ENCODE results near the gene BRME1. TPM values are rescaled to one million over a fixed set of nuclear protein-coding genes. Genes with fewer than 3 reads are reported as not detected.

BRME1 gene
- total RNA-seq, 1 donor from 2014 or later = 0.49 TPM

DNA sequence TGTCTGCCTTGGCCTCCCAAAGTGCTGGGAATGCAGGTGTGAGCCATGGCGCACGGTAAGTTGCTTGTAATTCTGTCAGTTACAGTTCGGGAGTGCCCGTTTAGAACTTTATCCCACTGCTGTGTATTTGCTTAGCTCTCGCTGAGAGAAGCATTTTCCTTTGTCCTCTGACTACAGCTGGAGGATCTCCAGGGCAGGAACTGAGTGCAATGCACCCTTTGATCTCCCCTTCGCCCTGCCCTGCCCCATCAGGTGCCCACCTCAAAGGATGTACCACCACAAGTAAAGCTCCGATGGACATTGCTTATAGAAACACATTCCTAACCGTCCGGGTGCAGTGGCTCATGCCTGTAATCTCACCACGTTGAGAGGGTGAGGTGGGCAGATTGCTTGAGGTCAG, 6.5 kb downstream of the BRME1 start:
- H3K36me3 Mint-ChIP-seq = no peaks in the 10 kb centered on the region
- no peaks in the 10 kb centered on the region for H3F3A ChIP-seq (ENCODE audit: low read depth)
- peaks cover 2% of the 10 kb centered on the region for H3K4me1 Mint-ChIP-seq
- H3K4me1 ChIP-seq = no peaks in the 10 kb centered on the region
- H3K27me3 Mint-ChIP-seq (ENCODE audit: insufficient read depth, low read depth) = peaks cover 5% of the 10 kb centered on the region
- H3K79me2 ChIP-seq (ENCODE audit: low read depth) = no peaks in the 10 kb centered on the region
- no peak overlapping the region for H2AFZ ChIP-seq (replicated peaks)
- H3K27ac ChIP-seq = no peak overlapping the region
- no peak overlapping the region for H3K4me3 Mint-ChIP-seq
- H3K4me3 ChIP-seq = no peak overlapping the region
- H3K9ac ChIP-seq = no peak overlapping the region
- DNase-seq (ENCODE audit: low spot score) = no peak
- no peak overlapping the region for H3K4me2 ChIP-seq
- no peaks in the 10 kb centered on the region for H3K27me3 ChIP-seq
- H3K36me3 ChIP-seq = no peaks in the 10 kb centered on the region
- TF ChIP-seq EZH2 (IDR thresholded peaks at IDR 0.05) = no peak
- no peaks in the 10 kb centered on the region for H4K20me1 ChIP-seq (ENCODE audit: low read depth)
- no peak overlapping the region for H3K27ac Mint-ChIP-seq
- no peaks in the 10 kb centered on the region for H3K9me3 ChIP-seq (ENCODE audit: low read depth)
- H3K9me3 Mint-ChIP-seq = no peaks in the 10 kb centered on the region

GRCh38 chr19:13896227-13896626, 9.7 kb downstream of the BRME1 start:
- Histone ChIP-seq H3K79me2 (ENCODE audit: low read depth) (no peaks in the 10 kb centered on the region), H3K4me3 (no peak overlapping the region), H3K9me3 (ENCODE audit: low read depth) (no peaks in the 10 kb centered on the region), H3K27ac (no peak overlapping the region), H4K20me1 (ENCODE audit: low read depth) (no peaks in the 10 kb centered on the region), H3K4me2 (no peak overlapping the region), H3K27me3 (no peaks in the 10 kb centered on the region), H3K4me1 (no peaks in the 10 kb centered on the region), H3F3A (ENCODE audit: low read depth) (no peaks in the 10 kb centered on the region), H3K36me3 (no peaks in the 10 kb centered on the region), H2AFZ (replicated peaks) (no peak overlapping the region), H3K9ac (no peak overlapping the region)
- no peak for DNase-seq (ENCODE audit: low spot score)
- TF ChIP-seq, protein P1, sequence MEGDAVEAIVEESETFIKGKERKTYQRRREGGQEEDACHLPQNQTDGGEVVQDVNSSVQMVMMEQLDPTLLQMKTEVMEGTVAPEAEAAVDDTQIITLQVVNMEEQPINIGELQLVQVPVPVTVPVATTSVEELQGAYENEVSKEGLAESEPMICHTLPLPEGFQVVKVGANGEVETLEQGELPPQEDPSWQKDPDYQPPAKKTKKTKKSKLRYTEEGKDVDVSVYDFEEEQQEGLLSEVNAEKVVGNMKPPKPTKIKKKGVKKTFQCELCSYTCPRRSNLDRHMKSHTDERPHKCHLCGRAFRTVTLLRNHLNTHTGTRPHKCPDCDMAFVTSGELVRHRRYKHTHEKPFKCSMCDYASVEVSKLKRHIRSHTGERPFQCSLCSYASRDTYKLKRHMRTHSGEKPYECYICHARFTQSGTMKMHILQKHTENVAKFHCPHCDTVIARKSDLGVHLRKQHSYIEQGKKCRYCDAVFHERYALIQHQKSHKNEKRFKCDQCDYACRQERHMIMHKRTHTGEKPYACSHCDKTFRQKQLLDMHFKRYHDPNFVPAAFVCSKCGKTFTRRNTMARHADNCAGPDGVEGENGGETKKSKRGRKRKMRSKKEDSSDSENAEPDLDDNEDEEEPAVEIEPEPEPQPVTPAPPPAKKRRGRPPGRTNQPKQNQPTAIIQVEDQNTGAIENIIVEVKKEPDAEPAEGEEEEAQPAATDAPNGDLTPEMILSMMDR (IDR thresholded peaks at IDR 0.05) = no peak
- no peak for TF ChIP-seq EZH2phosphoT487 (IDR thresholded peaks at IDR 0.05)
- no peak for TF ChIP-seq EZH2 (IDR thresholded peaks at IDR 0.05)
- Mint-ChIP-seq H3K4me1 (peaks cover 2% of the 10 kb centered on the region), H3K36me3 (no peaks in the 10 kb centered on the region), H3K27me3 (ENCODE audit: insufficient read depth, low read depth) (peaks cover 5% of the 10 kb centered on the region), H3K4me3 (no peak overlapping the region), H3K27ac (no peak overlapping the region), H3K9me3 (no peaks in the 10 kb centered on the region)

- DNase-seq (ENCODE audit: low spot score) = no peak
- Histone ChIP-seq H3K9me3 (ENCODE audit: low read depth) (no peaks in the 10 kb centered on the region), H3K27ac (no peak overlapping the region), H3K4me1 (no peaks in the 10 kb centered on the region), H3K4me2 (no peak overlapping the region), H2AFZ (replicated peaks) (no peak overlapping the region), H3K36me3 (no peaks in the 10 kb centered on the region), H3K4me3 (no peak overlapping the region), H3K9ac (no peak overlapping the region), H3F3A (ENCODE audit: low read depth) (no peaks in the 10 kb centered on the region), H3K27me3 (no peaks in the 10 kb centered on the region), H4K20me1 (ENCODE audit: low read depth) (no peaks in the 10 kb centered on the region), H3K79me2 (ENCODE audit: low read depth) (no peaks in the 10 kb centered on the region)
- Mint-ChIP-seq H3K27ac (no peak overlapping the region), H3K4me1 (peaks cover 1% of the 10 kb centered on the region), H3K36me3 (peaks cover 1% of the 10 kb centered on the region), H3K9me3 (no peaks in the 10 kb centered on the region), H3K27me3 (ENCODE audit: insufficient read depth, low read depth) (peaks cover 2% of the 10 kb centered on the region), H3K4me3 (no peak overlapping the region)
- TF ChIP-seq, protein P1 (IDR thresholded peaks at IDR 0.05) = no peak
- no peak for TF ChIP-seq EZH2 (IDR thresholded peaks at IDR 0.05)
- TF ChIP-seq EZH2phosphoT487 (IDR thresholded peaks at IDR 0.05) = no peak
These were observed 11.4 kb downstream of the BRME1 start for GRCh38 chr19:13894552-13894951.

DNA sequence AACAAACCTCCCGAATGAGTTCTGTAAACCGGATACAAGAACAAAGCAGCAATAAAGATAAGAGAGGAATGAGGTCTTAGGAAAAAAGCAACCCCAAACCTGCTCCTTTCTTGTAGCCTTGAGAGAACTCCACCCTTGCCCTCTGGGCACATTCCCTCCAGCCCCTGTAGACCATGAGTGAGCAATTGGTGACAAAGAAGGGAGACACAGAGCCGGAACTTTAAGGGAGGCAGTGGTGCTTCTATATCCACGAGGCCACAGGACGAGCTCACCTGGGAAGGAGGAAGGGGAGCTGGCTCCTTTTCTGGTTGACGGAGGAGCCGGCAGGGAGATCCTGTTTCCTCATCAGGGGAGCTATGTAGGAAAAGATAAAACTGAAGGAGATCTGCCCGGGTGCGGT, 13.0 kb downstream of the BRME1 start:
- TF ChIP-seq, protein P1 (IDR thresholded peaks at IDR 0.05) = no peak
- TF ChIP-seq EZH2phosphoT487 (IDR thresholded peaks at IDR 0.05) (no peak), EZH2 (IDR thresholded peaks at IDR 0.05) (no peak)
- H3K9me3 Mint-ChIP-seq = no peaks in the 10 kb centered on the region
- no peaks in the 10 kb centered on the region for H3F3A ChIP-seq (ENCODE audit: low read depth)
- DNase-seq (ENCODE audit: low spot score) = no peak
- no peaks in the 10 kb centered on the region for H3K9me3 ChIP-seq (ENCODE audit: low read depth)
- no peak overlapping the region for H3K27ac Mint-ChIP-seq
- peaks cover 1% of the 10 kb centered on the region for H3K36me3 Mint-ChIP-seq
- peaks cover 2% of the 10 kb centered on the region for H3K27me3 Mint-ChIP-seq (ENCODE audit: insufficient read depth, low read depth)
- no peak overlapping the region for H3K4me2 ChIP-seq
- no peak overlapping the region for H3K27ac ChIP-seq
- no peak overlapping the region for H3K9ac ChIP-seq
- H4K20me1 ChIP-seq (ENCODE audit: low read depth) = no peaks in the 10 kb centered on the region
- H2AFZ ChIP-seq (replicated peaks) = no peak overlapping the region
- H3K36me3 ChIP-seq = no peaks in the 10 kb centered on the region
- no peak overlapping the region for H3K4me3 ChIP-seq
- no peaks in the 10 kb centered on the region for H3K27me3 ChIP-seq
- H3K79me2 ChIP-seq (ENCODE audit: low read depth) = no peaks in the 10 kb centered on the region
- no peaks in the 10 kb centered on the region for H3K4me1 Mint-ChIP-seq
- no peaks in the 10 kb centered on the region for H3K4me1 ChIP-seq
- H3K4me3 Mint-ChIP-seq = no peak overlapping the region

Data from neural progenitor cell (in vitro differentiated cells).